Liver (tissue), 9 donors: Measurements from ENCODE around the gene BTBD17. TPM values are rescaled to one million over a fixed set of nuclear protein-coding genes. Genes with fewer than 3 reads are reported as not detected.

Experiments used
- DNase-seq: peaks from one replicate; pipeline ENCODE4 v3.0.0-alpha.2; 2017; ENCODE audit warnings: low spot score
- H3K27ac ChIP-seq, 2 donors: one replicate each; pipeline ENCODE4 v1.7.0; 2013; ENCODE audit warnings: inconsistent platforms in 2 of 2, low read length in 2 of 2, control low read depth in 1 of 2, low read depth in 1 of 2, mild to moderate bottlenecking in 1 of 2
- H3K27me3 ChIP-seq, 4 donors: one replicate each; pipeline versions ENCODE4 v1.6.1 to v1.7.0; 2013; ENCODE audit warnings: low read length in 3 of 4, inconsistent platforms in 1 of 4, mild to moderate bottlenecking in 1 of 4, moderate library complexity in 1 of 4; ENCODE audit not compliant: control insufficient read depth in 4 of 4, insufficient read depth in 4 of 4
- H3K36me3 ChIP-seq, 4 donors: one replicate each; pipeline versions ENCODE4 v1.6.1 to v1.7.0; 2013; ENCODE audit warnings: low read length in 3 of 4, mild to moderate bottlenecking in 3 of 4, low read depth in 1 of 4, moderate library complexity in 1 of 4; ENCODE audit not compliant: control insufficient read depth in 4 of 4, insufficient read depth in 3 of 4
- H3K4me1 ChIP-seq, 4 donors: one replicate each; pipeline versions ENCODE4 v1.6.1 to v1.7.0; 2013; ENCODE audit warnings: low read length in 3 of 4, mild to moderate bottlenecking in 3 of 4, moderate library complexity in 1 of 4; ENCODE audit not compliant: control insufficient read depth in 4 of 4, insufficient read depth in 4 of 4
- H3K4me3 ChIP-seq, 3 donors: one replicate each; pipeline versions ENCODE4 v1.6.1 to v1.7.0; 2013; ENCODE audit warnings: low read length in 3 of 3, control low read depth in 1 of 3, low read depth in 1 of 3, mild to moderate bottlenecking in 1 of 3
- H3K9ac ChIP-seq, 2 donors: one replicate each; pipeline ENCODE4 v1.7.0; 2013; ENCODE audit warnings: low read length in 2 of 2, mild to moderate bottlenecking in 2 of 2, moderate library complexity in 2 of 2, control low read depth in 1 of 2, low read depth in 1 of 2
- H3K9me3 ChIP-seq, 4 donors: one replicate each; pipeline versions ENCODE4 v1.6.1 to v1.7.0; 2013; ENCODE audit warnings: low read length in 3 of 4; ENCODE audit not compliant: control insufficient read depth in 4 of 4
- EGR1 ChIP-seq, 2 donors: IDR thresholded peaks; 2 replicates each; pipeline ENCODE4 v1.6.1; 2016 to 2018; ENCODE audit warnings: antibody characterized with exemption in 2 of 2, low read depth in 2 of 2
- FOXA1 ChIP-seq: IDR thresholded peaks from 2 replicates; pipeline ENCODE4 v1.6.1; 2016; ENCODE audit warnings: antibody characterized with exemption
- FOXA2 ChIP-seq: IDR thresholded peaks from 2 replicates; pipeline ENCODE4 v1.6.1; 2016; ENCODE audit warnings: antibody characterized with exemption
- GABPA ChIP-seq, 2 donors: IDR thresholded peaks in 1 of 2; conservative IDR thresholded peaks in 1 of 2; 2 replicates each; pipeline ENCODE4 v1.6.1; 2016; ENCODE audit warnings: antibody characterized with exemption in 2 of 2, mild to moderate bottlenecking in 1 of 2, moderate library complexity in 1 of 2
- HNF4A ChIP-seq, 2 donors: conservative IDR thresholded peaks; 2 replicates each; pipeline ENCODE4 v1.6.1; 2016; ENCODE audit warnings: antibody characterized with exemption in 2 of 2, mild to moderate bottlenecking in 2 of 2
- HNF4G ChIP-seq: IDR thresholded peaks from 2 replicates; pipeline ENCODE4 v1.6.1; 2016; ENCODE audit warnings: antibody characterized with exemption
- JUND ChIP-seq, 2 donors: IDR thresholded peaks; 2 replicates each; pipeline ENCODE4 v1.6.1; 2016; ENCODE audit warnings: antibody characterized with exemption in 2 of 2
- NR2F2 ChIP-seq: IDR thresholded peaks from 2 replicates; pipeline ENCODE4 v1.6.1; 2016; ENCODE audit warnings: antibody characterized with exemption
- RAD21 ChIP-seq, 2 donors: IDR thresholded peaks; 2 replicates each; pipeline ENCODE4 v1.6.1; 2016; ENCODE audit warnings: antibody characterized with exemption in 2 of 2, mild to moderate bottlenecking in 2 of 2
- RXRA ChIP-seq, 2 donors: IDR thresholded peaks; 2 replicates each; pipeline ENCODE4 v1.6.1; 2017 to 2018; ENCODE audit warnings: antibody characterized with exemption in 2 of 2, mild to moderate bottlenecking in 1 of 2
- SP1 ChIP-seq: IDR thresholded peaks from 2 replicates; pipeline ENCODE4 v1.6.1; 2018; ENCODE audit warnings: antibody characterized with exemption, mild to moderate bottlenecking
- TAF1 ChIP-seq: conservative IDR thresholded peaks from 2 replicates; pipeline ENCODE4 v1.6.1; 2016; ENCODE audit warnings: antibody characterized with exemption, mild to moderate bottlenecking
- YY1 ChIP-seq: IDR thresholded peaks from 2 replicates; pipeline ENCODE4 v1.6.1; 2016; ENCODE audit warnings: antibody characterized with exemption, mild to moderate bottlenecking
- WGBS: extraction: QIAGEN DNeasy Blood & Tissue Kit; methylation state at CpG from one replicate; pipeline ENCODE4 v1.1.7; 2013; 5-methylcytosine and 5-hydroxymethylcytosine counted together
- polyA plus RNA-seq, 2 donors: library from polyadenylated mRNA; stranded (reverse) in 1 of 2; unstranded in 1 of 2; fragments of 200-250 nt in 1 of 2; fragments of >200 nt in 1 of 2; fragmentation: Nextera tagmentation in 1 of 2; extraction: Ambion mirVana in 1 of 2; gene quantifications; one replicate each; pipeline versions ENCODE4 v1.2.1 to v1.2.3, GENCODE V29; 2013 to 2015
- total RNA-seq, 2 donors: library from RNA; depleted of rRNA; stranded (reverse); fragments of >200 nt; gene quantifications; one replicate each; pipeline ENCODE4 v1.2.3, GENCODE V29; 2014
- TF ChIP-seq, protein P1 (sequence below): IDR thresholded peaks from 2 replicates; pipeline ENCODE4 v1.6.1; 2016; ENCODE audit warnings: antibody characterized with exemption
- TF ChIP-seq, protein P2 (sequence below): IDR thresholded peaks from 2 replicates; pipeline ENCODE4 v1.6.1; 2016; ENCODE audit warnings: antibody characterized with exemption
- TF ChIP-seq, protein P3 (sequence below): fragments of 150-350 bp; IDR thresholded peaks from 2 replicates; pipeline ENCODE4 v1.5.1; 2017; ENCODE audit warnings: improper control_type of control experiment, low read depth, low read length; ENCODE audit not compliant: missing input control
- TF ChIP-seq, protein P4 (sequence below): IDR thresholded peaks from 2 replicates; pipeline ENCODE4 v1.6.1; 2016; ENCODE audit warnings: antibody characterized with exemption
- TF ChIP-seq, protein P5 (sequence below): IDR thresholded peaks from 2 replicates; pipeline ENCODE4 v1.6.1; 2016; ENCODE audit warnings: antibody characterized with exemption, mild to moderate bottlenecking
- donor health status: healthy.
- donor health status: healthy.
- donor health status: healthy.
- donor health status: healthy.
- donor health status: healthy.

Gene BTBD17
- total and polyA plus RNA-seq, 4 donors = not detected

DNA sequence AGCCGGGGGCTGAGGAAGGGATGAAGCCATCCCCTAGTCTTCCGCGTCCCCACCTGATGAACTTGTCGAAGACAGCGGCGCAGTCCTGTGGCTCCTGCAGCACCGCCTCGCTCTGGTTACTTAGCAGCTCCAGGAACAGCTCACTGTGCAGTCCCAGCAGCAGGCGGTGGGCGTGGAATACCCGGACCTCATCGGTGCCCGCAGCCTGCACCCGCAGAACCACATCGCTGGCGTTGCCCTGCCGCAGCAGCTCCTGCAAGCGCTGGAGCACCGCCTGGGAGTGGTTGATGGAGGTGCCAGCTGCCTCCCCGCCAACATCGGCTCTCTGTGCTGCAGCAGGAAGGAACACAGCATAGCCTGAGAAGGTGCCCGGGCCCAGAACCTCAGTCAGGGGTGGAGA lies 1.8 kb downstream of the BTBD17 start:
- Histone ChIP-seq H3K36me3 (no peaks in the 10 kb centered on the region), H3K4me1 (peaks cover 2 to 11% (median 6%) of the 10 kb centered on the region in 4 donors), H3K4me3 (no peak overlapping the region), H3K9ac (no peak overlapping the region), H3K27me3 (peaks cover 0 to 8% (median 2%) of the 10 kb centered on the region in 4 donors), H3K9me3 (no peaks in the 10 kb centered on the region), H3K27ac (no peak overlapping the region)
- DNase-seq = no peak
- TF ChIP-seq, protein P1, sequence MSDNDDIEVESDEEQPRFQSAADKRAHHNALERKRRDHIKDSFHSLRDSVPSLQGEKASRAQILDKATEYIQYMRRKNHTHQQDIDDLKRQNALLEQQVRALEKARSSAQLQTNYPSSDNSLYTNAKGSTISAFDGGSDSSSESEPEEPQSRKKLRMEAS = no peak
- TF ChIP-seq EGR1 (IDR thresholded peaks at IDR 0.05; ENCODE audit: low read depth in 2 of 2) (no peak), GABPA (IDR thresholded peaks at IDR 0.05 in 1 of 2, conservative IDR thresholded peaks at IDR 0.05 in 1 of 2) (no peak), TAF1 (no peak), NR2F2 (no peak), FOXA2 (no peak), HNF4G (no peak), YY1 (no peak), JUND (IDR thresholded peaks at IDR 0.05) (no peak)
- TF ChIP-seq, protein P2, sequence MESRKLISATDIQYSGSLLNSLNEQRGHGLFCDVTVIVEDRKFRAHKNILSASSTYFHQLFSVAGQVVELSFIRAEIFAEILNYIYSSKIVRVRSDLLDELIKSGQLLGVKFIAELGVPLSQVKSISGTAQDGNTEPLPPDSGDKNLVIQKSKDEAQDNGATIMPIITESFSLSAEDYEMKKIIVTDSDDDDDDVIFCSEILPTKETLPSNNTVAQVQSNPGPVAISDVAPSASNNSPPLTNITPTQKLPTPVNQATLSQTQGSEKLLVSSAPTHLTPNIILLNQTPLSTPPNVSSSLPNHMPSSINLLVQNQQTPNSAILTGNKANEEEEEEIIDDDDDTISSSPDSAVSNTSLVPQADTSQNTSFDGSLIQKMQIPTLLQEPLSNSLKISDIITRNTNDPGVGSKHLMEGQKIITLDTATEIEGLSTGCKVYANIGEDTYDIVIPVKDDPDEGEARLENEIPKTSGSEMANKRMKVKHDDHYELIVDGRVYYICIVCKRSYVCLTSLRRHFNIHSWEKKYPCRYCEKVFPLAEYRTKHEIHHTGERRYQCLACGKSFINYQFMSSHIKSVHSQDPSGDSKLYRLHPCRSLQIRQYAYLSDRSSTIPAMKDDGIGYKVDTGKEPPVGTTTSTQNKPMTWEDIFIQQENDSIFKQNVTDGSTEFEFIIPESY = no peak
- TF ChIP-seq, protein P3, sequence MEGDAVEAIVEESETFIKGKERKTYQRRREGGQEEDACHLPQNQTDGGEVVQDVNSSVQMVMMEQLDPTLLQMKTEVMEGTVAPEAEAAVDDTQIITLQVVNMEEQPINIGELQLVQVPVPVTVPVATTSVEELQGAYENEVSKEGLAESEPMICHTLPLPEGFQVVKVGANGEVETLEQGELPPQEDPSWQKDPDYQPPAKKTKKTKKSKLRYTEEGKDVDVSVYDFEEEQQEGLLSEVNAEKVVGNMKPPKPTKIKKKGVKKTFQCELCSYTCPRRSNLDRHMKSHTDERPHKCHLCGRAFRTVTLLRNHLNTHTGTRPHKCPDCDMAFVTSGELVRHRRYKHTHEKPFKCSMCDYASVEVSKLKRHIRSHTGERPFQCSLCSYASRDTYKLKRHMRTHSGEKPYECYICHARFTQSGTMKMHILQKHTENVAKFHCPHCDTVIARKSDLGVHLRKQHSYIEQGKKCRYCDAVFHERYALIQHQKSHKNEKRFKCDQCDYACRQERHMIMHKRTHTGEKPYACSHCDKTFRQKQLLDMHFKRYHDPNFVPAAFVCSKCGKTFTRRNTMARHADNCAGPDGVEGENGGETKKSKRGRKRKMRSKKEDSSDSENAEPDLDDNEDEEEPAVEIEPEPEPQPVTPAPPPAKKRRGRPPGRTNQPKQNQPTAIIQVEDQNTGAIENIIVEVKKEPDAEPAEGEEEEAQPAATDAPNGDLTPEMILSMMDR = no peak
- WGBS = 89% methylated on average over 22 of the region's 22 CpGs

DNA sequence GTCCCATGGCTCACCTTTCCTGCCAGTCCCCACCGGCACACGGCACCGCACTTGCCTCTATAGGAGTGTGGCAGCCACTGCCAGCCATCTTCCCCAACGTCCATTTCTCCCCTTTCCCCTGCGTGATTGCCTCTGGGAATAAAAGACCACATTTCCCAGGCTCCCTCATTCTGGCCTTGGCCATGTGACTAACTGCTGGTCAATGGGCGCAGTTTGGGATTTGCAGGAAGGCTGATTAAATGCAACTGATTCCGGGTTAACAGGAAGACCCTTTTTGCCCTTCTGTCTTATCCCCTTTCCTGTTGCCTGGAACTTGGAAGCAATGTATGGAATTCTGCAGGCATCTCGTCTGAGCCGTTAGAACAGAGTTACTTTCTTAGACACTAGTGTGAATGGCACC lies 3.0 kb downstream of the BTBD17 start:
- TF ChIP-seq YY1 = no peak
- TF ChIP-seq EGR1 (IDR thresholded peaks at IDR 0.05; ENCODE audit: low read depth in 2 of 2) = no peak
- no peak for TF ChIP-seq RXRA (IDR thresholded peaks at IDR 0.05)
- no peak for TF ChIP-seq RAD21 (IDR thresholded peaks at IDR 0.05)
- no peak for TF ChIP-seq TAF1
- TF ChIP-seq, protein P4, sequence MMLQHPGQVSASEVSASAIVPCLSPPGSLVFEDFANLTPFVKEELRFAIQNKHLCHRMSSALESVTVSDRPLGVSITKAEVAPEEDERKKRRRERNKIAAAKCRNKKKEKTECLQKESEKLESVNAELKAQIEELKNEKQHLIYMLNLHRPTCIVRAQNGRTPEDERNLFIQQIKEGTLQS = no peak
- TF ChIP-seq HNF4G = no peak
- TF ChIP-seq JUND (IDR thresholded peaks at IDR 0.05) = no peak
- TF ChIP-seq HNF4A (conservative IDR thresholded peaks at IDR 0.05) = no peak
- no peak for TF ChIP-seq FOXA1
- TF ChIP-seq, protein P3 = no peak
- no peak for TF ChIP-seq GABPA (IDR thresholded peaks at IDR 0.05 in 1 of 2, conservative IDR thresholded peaks at IDR 0.05 in 1 of 2)
- TF ChIP-seq SP1 = no peak
- no peak for TF ChIP-seq NR2F2
- TF ChIP-seq, protein P2 = no peak
- no peak for TF ChIP-seq FOXA2
- TF ChIP-seq, protein P5, sequence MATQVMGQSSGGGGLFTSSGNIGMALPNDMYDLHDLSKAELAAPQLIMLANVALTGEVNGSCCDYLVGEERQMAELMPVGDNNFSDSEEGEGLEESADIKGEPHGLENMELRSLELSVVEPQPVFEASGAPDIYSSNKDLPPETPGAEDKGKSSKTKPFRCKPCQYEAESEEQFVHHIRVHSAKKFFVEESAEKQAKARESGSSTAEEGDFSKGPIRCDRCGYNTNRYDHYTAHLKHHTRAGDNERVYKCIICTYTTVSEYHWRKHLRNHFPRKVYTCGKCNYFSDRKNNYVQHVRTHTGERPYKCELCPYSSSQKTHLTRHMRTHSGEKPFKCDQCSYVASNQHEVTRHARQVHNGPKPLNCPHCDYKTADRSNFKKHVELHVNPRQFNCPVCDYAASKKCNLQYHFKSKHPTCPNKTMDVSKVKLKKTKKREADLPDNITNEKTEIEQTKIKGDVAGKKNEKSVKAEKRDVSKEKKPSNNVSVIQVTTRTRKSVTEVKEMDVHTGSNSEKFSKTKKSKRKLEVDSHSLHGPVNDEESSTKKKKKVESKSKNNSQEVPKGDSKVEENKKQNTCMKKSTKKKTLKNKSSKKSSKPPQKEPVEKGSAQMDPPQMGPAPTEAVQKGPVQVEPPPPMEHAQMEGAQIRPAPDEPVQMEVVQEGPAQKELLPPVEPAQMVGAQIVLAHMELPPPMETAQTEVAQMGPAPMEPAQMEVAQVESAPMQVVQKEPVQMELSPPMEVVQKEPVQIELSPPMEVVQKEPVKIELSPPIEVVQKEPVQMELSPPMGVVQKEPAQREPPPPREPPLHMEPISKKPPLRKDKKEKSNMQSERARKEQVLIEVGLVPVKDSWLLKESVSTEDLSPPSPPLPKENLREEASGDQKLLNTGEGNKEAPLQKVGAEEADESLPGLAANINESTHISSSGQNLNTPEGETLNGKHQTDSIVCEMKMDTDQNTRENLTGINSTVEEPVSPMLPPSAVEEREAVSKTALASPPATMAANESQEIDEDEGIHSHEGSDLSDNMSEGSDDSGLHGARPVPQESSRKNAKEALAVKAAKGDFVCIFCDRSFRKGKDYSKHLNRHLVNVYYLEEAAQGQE = no peak
- TF ChIP-seq, protein P1 = no peak
- peaks cover 2 to 11% (median 6%) of the 10 kb centered on the region in 4 donors for H3K4me1 ChIP-seq
- no peaks in the 10 kb centered on the region for H3K36me3 ChIP-seq
- no peaks in the 10 kb centered on the region for H3K9me3 ChIP-seq
- peaks cover 0 to 8% (median 2%) of the 10 kb centered on the region in 4 donors for H3K27me3 ChIP-seq
- no peak overlapping the region for H3K27ac ChIP-seq
- DNase-seq = no peak
- no peak overlapping the region for H3K4me3 ChIP-seq
- H3K9ac ChIP-seq = no peak overlapping the region
- 66% methylated on average over 9 of the region's 9 CpGs for WGBS
